Upper lobe of left lung (tissue), 4 donors: Measurements from ENCODE around the gene SH2D4B.

Experiments
- EP300 ChIP-seq, 4 donors: sonication (generic); formaldehyde crosslinking; IDR thresholded peaks; one replicate each; pipeline ENCODE4 v1.5.1; 2017; ENCODE audit warnings: antibody characterized with exemption in 4 of 4, control low read depth in 2 of 4
- POLR2A ChIP-seq, 4 donors: fragments of 450-650 bp; IDR thresholded peaks; one replicate each; pipeline ENCODE4 v1.5.1; 2016 to 2017; ENCODE audit warnings: antibody characterized with exemption in 4 of 4, mild to moderate bottlenecking in 2 of 4
- POLR2AphosphoS5 ChIP-seq, 2 donors: sonication (generic); formaldehyde crosslinking; IDR thresholded peaks; one replicate each; pipeline ENCODE4 v1.5.1; 2017; ENCODE audit warnings: antibody characterized with exemption in 2 of 2
- TF ChIP-seq, protein P1 (sequence below), 6 experiments: fragments of 450-650 bp in 4 of 6; fragments of 200-600 bp in 2 of 6; sonication (generic) in 2 of 6; IDR thresholded peaks; one replicate each; pipeline ENCODE4 v1.5.1; 2016 to 2019; ENCODE audit warnings: antibody characterized with exemption in 6 of 6

DNA sequence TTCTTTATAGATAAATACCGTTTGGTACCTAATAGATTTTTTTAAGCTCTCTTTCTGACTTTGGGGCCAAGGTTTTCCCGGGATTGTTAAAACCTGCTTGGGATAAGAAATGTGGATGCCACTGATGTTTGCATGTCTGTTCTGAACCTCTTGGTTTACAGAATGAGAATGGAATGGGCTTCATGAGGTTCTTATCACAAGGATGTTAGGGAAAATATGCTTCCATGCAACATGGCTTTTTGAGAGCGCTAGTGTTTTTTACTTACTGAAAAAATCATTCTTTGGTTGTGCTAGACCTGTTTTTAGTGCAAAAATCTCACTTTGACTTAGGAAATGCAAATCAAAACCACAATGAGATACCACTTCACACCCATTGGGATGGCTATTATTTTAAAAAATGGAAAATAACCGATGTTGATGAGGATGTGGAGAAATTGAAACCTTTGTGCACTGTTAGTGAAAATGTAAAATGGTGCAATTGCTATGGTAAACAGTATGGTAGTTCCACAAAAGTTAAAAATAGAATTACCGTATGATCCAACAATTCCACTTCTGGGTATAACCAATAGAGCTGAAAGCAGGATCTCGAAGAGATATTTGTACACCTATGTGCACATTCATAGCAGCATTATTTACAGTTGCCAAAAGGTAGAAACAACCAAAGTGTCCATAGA lies 44.7 kb upstream of the SH2D4B start:
- TF ChIP-seq, protein P1, sequence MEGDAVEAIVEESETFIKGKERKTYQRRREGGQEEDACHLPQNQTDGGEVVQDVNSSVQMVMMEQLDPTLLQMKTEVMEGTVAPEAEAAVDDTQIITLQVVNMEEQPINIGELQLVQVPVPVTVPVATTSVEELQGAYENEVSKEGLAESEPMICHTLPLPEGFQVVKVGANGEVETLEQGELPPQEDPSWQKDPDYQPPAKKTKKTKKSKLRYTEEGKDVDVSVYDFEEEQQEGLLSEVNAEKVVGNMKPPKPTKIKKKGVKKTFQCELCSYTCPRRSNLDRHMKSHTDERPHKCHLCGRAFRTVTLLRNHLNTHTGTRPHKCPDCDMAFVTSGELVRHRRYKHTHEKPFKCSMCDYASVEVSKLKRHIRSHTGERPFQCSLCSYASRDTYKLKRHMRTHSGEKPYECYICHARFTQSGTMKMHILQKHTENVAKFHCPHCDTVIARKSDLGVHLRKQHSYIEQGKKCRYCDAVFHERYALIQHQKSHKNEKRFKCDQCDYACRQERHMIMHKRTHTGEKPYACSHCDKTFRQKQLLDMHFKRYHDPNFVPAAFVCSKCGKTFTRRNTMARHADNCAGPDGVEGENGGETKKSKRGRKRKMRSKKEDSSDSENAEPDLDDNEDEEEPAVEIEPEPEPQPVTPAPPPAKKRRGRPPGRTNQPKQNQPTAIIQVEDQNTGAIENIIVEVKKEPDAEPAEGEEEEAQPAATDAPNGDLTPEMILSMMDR (IDR thresholded peaks at IDR 0.05), result no peak
- TF ChIP-seq EP300 (IDR thresholded peaks at IDR 0.05) (no peak), POLR2AphosphoS5 (IDR thresholded peaks at IDR 0.05) (no peak), POLR2A (IDR thresholded peaks at IDR 0.05) (no peak)
